HG02884 (cell line): ENCODE measurements around the gene CDYL2.

Experiments
- ATAC-seq: cut with Tn5 transposase; IDR thresholded peaks from one replicate; pipeline ENCODE4 v1.9.1; 2021; ENCODE audit warnings: mild to moderate bottlenecking, moderate library complexity; ENCODE audit not compliant: unreplicated experiment

The CDYL2 gene

GRCh38 chr16:80604600-80605355 lies 199.6 kb downstream of the CDYL2 start:
- no peak for ATAC-seq

DNA sequence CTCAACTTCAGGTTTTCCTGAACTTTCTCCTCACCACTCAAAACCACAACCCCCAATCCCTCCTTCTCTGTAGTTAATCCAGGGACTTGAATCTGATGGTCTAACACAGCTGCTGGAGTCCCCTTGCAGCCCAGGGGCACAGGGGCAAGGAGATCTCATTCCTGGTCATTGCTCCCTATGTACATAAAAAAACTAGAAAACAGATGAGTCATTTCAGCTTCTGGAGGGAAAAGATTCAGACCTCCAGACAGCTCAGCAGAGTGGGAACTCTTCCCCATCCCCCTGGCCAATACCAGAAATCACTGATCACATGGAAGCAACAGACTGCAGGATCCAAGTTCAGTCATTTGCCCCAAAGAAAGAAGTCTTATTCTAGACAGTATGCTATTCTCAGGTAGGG lies 201.5 kb downstream of the CDYL2 start:
- ATAC-seq: no peak

DNA sequence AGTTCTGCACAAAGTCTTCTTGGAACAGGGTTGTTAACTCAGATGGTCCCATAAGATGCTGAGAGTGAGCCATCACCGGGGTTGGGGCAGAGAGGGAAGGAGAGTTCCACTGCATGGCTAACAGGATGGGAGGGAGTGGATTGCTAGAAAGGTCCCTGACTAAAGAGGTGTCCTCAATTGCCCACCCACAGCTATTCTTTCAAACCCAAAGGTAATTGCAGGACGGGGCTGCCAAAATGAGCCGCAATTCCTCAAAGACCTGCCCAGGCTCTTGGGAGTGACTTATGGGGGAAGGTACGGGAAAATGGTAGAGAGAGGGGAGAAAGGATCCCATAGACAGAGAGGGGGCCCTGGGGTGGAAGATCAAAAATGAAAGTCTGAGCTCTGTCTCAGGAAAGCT lies 203.2 kb downstream of the CDYL2 start:
- no peak for ATAC-seq

- ATAC-seq: no peak
Measured at GRCh38 chr16:80599466-80599865, 204.9 kb downstream of the CDYL2 start.

- ATAC-seq: no peak
Measured at GRCh38 chr16:80596507-80597207, 207.7 kb downstream of the CDYL2 start.

DNA sequence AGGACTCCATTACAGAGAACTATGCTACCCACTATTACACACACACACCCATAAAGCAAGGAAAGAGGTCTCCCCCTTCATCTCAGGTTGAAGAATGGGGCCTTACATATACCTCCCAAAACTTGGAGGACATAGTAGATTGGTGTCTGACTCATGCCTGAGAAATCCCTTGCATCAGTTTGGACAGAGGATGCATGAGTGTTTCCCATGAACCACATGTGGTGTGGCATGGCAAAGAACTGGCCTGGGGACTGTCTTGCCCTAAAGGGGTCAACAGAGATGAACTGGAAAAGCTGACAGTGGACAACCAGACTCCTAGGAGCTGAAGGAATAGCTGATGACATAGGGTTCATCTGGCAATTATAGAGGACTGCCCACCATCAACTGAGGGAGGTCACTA lies 209.6 kb downstream of the CDYL2 start:
- ATAC-seq: no peak

- ATAC-seq: no peak
Measured at GRCh38 chr16:80592273-80592672, 212.1 kb downstream of the CDYL2 start.

DNA sequence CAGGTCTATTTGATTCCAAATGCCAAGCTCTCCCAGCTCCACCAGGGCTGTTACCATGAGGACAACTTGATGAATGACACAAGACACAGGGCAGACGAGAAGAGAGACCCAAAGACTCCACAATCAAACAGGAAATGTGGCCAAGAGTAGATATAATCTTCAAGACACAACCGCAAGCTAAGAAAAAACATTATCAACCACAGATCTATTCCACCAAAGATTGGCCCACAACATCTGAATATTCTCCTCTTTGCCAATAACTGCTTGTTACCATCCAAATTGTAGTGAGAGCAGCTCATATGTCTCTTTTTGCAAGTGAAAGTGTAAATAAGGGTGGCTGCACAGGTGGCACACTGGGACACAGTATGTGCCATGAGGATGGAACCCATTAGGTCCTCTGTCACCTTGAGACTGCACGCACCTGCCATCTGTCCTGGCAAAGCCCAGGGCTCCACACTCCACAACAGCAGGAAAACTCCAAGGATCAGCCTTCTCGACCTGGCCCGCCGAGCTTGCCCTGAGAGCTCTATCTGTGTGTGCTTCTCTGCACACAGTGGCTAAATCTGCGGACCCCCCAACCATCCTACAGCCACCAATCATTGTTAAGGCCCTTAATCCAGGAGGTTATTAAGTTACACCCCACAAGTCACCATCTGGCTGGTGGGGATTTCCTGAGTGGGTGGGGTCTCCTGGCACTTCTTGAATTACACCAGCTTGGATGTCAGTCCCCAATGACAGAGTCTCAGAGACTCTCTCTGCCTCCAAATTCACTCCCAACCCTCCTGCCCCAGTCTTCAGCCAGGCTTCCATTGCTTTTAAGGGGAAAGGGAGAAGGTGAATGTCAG lies 213.1 kb downstream of the CDYL2 start:
- ATAC-seq: no peak

DNA sequence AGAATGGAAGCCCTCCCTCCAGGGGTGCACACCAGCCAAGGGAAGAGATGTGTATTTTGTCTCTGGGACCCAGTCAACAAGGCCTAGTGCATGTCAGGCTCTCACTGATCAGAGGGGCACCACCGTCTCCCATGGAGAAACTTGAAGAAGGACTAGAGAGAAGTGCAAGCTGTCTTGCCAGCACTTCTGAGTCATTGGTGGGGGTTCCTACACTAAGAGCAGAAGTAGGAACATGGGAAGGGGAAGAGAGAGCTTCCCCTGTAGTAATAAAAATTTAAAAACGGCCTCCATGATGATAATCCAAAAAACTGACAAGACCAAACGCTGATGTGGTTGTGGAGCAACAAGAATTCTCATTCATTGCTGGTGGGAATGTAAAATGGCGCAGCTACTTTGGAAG lies 217.3 kb downstream of the CDYL2 start:
- no peak for ATAC-seq

DNA sequence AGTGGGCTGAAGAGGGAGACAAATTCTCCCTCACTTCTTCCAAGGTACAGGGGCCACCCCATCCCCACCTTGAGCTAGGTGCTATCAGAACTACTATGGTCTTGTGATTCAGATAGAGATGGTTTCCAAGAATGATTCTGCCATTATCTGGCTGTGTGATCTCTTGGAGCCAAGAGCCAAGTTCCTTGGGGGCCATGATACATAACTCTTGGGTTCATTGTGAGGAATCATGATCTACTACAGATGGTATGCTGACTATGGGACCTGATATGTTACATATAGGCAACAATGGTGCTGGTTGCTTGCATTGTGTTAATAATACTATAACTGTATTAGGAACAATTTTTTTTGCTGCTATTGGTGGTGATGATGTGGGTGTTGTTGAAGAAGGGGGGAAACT lies 217.9 kb downstream of the CDYL2 start:
- ATAC-seq: no peak

- peak; percentile 72 for ATAC-seq
Measured at GRCh38 chr16:80585764-80586163, 218.6 kb downstream of the CDYL2 start.

- ATAC-seq: no peak
Measured at GRCh38 chr16:80583466-80583865, 220.9 kb downstream of the CDYL2 start.

DNA sequence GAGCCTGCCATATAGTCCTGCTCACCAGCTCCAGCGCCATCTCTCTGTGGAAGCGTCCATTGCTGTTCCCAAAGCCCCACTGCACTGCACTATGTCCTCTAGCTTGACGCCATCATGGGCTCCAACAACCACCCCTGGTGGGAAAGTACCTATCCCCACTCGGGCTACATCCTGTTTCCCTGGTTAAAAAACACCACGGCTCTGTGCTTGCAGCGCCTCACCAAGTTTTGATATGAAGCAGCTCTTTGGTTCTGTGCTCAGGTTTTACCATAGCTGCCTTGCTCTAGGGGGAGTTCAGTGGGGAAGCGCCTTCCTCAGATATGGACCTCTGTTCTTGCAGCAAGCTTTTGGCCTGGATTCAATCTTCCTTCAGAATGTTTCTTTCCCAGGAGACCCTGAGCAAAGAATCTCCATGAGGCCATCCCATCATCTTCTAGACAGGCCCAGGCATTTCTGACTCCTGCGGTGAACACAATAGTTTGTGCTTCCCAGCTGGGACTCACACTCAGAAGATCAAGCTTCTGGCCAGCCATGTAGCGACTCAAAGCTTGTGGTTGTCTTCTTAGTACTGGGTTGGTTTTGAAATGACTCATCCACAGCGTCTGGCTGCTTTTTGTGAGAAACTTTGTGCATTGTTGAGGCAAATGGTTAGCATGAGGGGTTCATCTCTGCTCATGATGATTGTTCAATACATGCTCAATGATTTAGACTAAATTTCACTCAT lies 224.1 kb downstream of the CDYL2 start:
- peak; percentile 84 for ATAC-seq

DNA sequence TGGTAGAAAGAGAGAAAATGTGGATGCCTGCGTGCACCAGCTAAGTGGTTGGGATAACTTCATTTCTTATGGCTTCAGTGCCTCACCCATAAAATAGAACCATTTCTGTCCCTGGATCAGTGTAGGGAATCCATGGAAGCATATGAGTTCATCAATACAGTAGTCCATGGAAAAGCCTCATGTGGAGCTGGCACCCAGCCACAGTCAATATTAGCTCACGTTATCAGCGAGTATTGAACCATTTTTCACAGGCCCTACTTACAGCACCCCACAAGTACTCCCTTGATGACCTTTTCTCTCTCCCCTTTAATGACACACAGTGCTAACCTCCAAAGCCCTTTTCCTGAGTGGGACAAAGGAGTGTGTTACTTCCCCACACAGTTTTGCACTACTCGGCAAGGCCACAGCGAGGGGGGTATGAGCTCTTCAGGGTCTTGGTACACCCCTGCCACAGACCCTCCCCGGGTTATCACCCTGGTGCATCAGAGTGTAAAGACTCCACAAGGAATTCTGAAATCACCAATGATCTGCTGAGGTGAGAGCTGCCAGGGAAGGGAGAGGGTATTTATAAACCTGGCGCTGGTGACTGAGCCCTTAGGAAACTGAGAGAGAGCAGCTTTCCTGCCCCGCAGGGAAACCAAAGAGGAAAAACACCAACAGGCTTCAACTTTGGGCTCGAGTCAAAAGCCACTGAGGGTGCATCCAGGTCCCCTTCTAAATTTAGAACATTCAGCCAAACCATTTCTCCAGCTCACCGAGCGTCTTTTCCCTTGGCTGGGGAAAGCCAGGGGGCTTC lies 226.7 kb downstream of the CDYL2 start:
- ATAC-seq: no peak

DNA sequence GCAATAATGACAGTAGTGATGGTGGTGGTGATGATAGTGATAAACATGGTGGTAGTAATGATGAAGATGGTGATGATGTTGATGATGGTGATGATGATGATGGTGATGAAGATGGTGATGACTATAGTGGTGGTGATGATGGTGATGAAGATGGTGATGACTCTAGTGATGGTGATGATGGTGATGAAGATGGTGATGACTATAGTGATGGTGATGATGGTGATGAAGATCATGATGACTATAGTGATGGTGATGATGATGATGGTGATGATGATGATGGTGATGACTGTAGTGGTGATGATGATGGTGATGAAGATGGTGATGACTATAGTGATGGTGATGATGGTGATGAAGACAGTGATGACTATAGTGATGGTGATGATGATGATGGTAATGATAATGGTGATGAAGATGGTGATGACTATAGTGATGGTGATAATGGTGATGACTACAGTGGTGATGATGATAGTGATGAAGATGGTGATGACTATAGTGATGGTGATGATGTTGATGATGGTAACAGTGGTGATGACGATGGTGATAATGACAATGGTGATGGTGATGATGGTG lies 228.0 kb downstream of the CDYL2 start:
- no peak for ATAC-seq

- ATAC-seq: no peak
Measured at GRCh38 chr16:80573700-80574120, 230.7 kb downstream of the CDYL2 start.

- no peak for ATAC-seq
Measured at GRCh38 chr16:80570106-80570478, 234.3 kb downstream of the CDYL2 start.

GRCh38 chr16:80569440-80570105 lies 234.8 kb downstream of the CDYL2 start:
- ATAC-seq: peak; percentile 86

- ATAC-seq: no peak
Measured at GRCh38 chr16:80564394-80564793, 240.0 kb downstream of the CDYL2 start.
